OCI-LY7 (cell line): ENCODE data around the gene DOCK7.

ENCODE experiments used
- CTCF ChIP-seq: fragments of 200-600 bp; sonication (generic); conservative IDR thresholded peaks from 2 replicates; pipeline ENCODE4 v1.5.1; 2014; ENCODE audit warnings: mild to moderate bottlenecking, antibody characterized with exemption, low read length, moderate library complexity, mixed read lengths
- EZH2phosphoT487 ChIP-seq: fragments of 200-600 bp; sonication (generic); IDR thresholded peaks from 2 replicates; pipeline ENCODE4 v1.6.1; 2018; ENCODE audit warnings: low read depth, borderline replicate concordance, mild to moderate bottlenecking, mixed run types, antibody characterized with exemption, low read length, moderate library complexity, mixed read lengths

- TF ChIP-seq CTCF: no peak
- TF ChIP-seq EZH2phosphoT487: no peak
These were observed 86.7 kb downstream of the DOCK7 start for GRCh38 chr1:62601457-62601856.
